ENCODE measurements around the gene CCDC150. TPM values are rescaled to one million over a fixed set of nuclear protein-coding genes. Genes with fewer than 3 reads are reported as not detected.
"Not testable (repeated sequence)": the region's sequence is repeated elsewhere in the genome, so short reads cannot be mapped to it uniquely, and the experiment has no call there.

The CCDC150 gene
- total RNA-seq, 2 donors from 2014 or later = 0.56 TPM; not detected in 1

- peak overlapping the region; percentile 69 to 86 for H3K27ac ChIP-seq
- no peaks in the 10 kb centered on the region for H3K36me3 ChIP-seq
- no peak for TF ChIP-seq CTCF (IDR thresholded peaks at IDR 0.05)
- H3K27me3 ChIP-seq (replicated peaks; ENCODE audit: insufficient read depth) = no peaks in the 10 kb centered on the region
- ATAC-seq (ENCODE audit: insufficient number of reproducible peaks, low FRiP score, low read depth) = peak; percentile 85
- peak; percentile 59 for DNase-seq (ENCODE audit: low spot score)
- H3K4me1 ChIP-seq (ENCODE audit: control insufficient read depth in 1 of 2, low read depth in 2 of 2) = peaks cover 8 to 25% of the 10 kb centered on the region in 2 donors
- H3K9me3 ChIP-seq = no peaks in the 10 kb centered on the region
- H3K4me3 ChIP-seq = no peak overlapping the region
These were observed 37.8 kb upstream of the CCDC150 start for GRCh38 chr2:196601430-196602306.

- Histone ChIP-seq H3K36me3 (no peaks in the 10 kb centered on the region), H3K4me1 (ENCODE audit: control insufficient read depth in 1 of 2, low read depth in 2 of 2) (peaks cover 8 to 25% of the 10 kb centered on the region in 2 donors), H3K9me3 (no peaks in the 10 kb centered on the region), H3K27me3 (replicated peaks; ENCODE audit: insufficient read depth) (no peaks in the 10 kb centered on the region), H3K27ac (no peak overlapping the region), H3K4me3 (no peak overlapping the region)
- no peak for DNase-seq (ENCODE audit: low spot score)
- ATAC-seq (ENCODE audit: insufficient number of reproducible peaks, low FRiP score, low read depth) = no peak
- TF ChIP-seq CTCF (IDR thresholded peaks at IDR 0.05) = no peak
These were observed 35.3 kb upstream of the CCDC150 start for GRCh38 chr2:196604196-196604595.

GRCh38 chr2:196606516-196606915 lies 33.0 kb upstream of the CCDC150 start:
- H3K27ac ChIP-seq = peak overlapping the region; percentile 0 to 56
- peak; percentile 49 for ATAC-seq (ENCODE audit: insufficient number of reproducible peaks, low FRiP score, low read depth)

GRCh38 chr2:196607073-196607472 lies 32.4 kb upstream of the CCDC150 start:
- Histone ChIP-seq H3K27ac (peak overlapping the region; percentile 15 to 56), H3K9me3 (no peaks in the 10 kb centered on the region), H3K36me3 (no peaks in the 10 kb centered on the region), H3K27me3 (replicated peaks; ENCODE audit: insufficient read depth) (no peaks in the 10 kb centered on the region), H3K4me1 (ENCODE audit: control insufficient read depth in 1 of 2, low read depth in 2 of 2) (peaks cover 0 to 10% of the 10 kb centered on the region in 2 donors), H3K4me3 (peak overlapping the region; percentile 22)
- no peak for TF ChIP-seq CTCF (IDR thresholded peaks at IDR 0.05)
- DNase-seq (ENCODE audit: low spot score) (no peak), ATAC-seq (ENCODE audit: insufficient number of reproducible peaks, low FRiP score, low read depth) (no peak)

More at GRCh38 chr2:196606516-196606915, 33.0 kb upstream of the CCDC150 start:
- Histone ChIP-seq H3K4me1 (ENCODE audit: control insufficient read depth in 1 of 2, low read depth in 2 of 2) (peaks cover 5 to 16% of the 10 kb centered on the region in 2 donors), H3K36me3 (no peaks in the 10 kb centered on the region), H3K9me3 (no peaks in the 10 kb centered on the region), H3K4me3 (peak overlapping the region; percentile 22), H3K27me3 (replicated peaks; ENCODE audit: insufficient read depth) (no peaks in the 10 kb centered on the region)
- DNase-seq (ENCODE audit: low spot score) = no peak
- no peak for TF ChIP-seq CTCF (IDR thresholded peaks at IDR 0.05)

GRCh38 chr2:196607896-196608295 lies 31.6 kb upstream of the CCDC150 start:
- H3K9me3 ChIP-seq; H3K27ac ChIP-seq; DNase-seq (ENCODE audit: low spot score); H3K4me1 ChIP-seq (ENCODE audit: control insufficient read depth in 1 of 2, low read depth in 2 of 2); H3K36me3 ChIP-seq; H3K4me3 ChIP-seq; ATAC-seq (ENCODE audit: insufficient number of reproducible peaks, low FRiP score, low read depth); H3K27me3 ChIP-seq (replicated peaks; ENCODE audit: insufficient read depth): not testable (repeated sequence)

All from thoracic aorta (tissue), 2 donors.